BLaER1 (cell line): ENCODE data around the gene ATP5ME.

Source experiments
- H3K27ac ChIP-seq: shearing (Covaris generic); formaldehyde crosslinking; 2 replicates; pipeline ENCODE4 v1.8.1; 2022
- H3K27me3 ChIP-seq: shearing (Covaris generic); formaldehyde crosslinking; 2 replicates; pipeline ENCODE4 v1.8.1; 2022
- H3K36me3 ChIP-seq: shearing (Covaris generic); formaldehyde crosslinking; 2 replicates; pipeline ENCODE4 v1.8.1; 2022
- H3K4me1 ChIP-seq: shearing (Covaris generic); formaldehyde crosslinking; 2 replicates; pipeline ENCODE4 v1.8.1; 2022
- H3K4me2 ChIP-seq: shearing (Covaris generic); formaldehyde crosslinking; 2 replicates; pipeline ENCODE4 v1.8.1; 2022
- H3K4me3 ChIP-seq: shearing (Covaris generic); formaldehyde crosslinking; 2 replicates; pipeline ENCODE4 v1.8.1; 2022
- H3K9ac ChIP-seq: shearing (Covaris generic); formaldehyde crosslinking; 2 replicates; pipeline ENCODE4 v1.8.1; 2022
- H3K9me3 ChIP-seq: shearing (Covaris generic); formaldehyde crosslinking; 2 replicates; pipeline ENCODE4 v1.8.1; 2022
- H4K20me1 ChIP-seq: shearing (Covaris generic); formaldehyde crosslinking; 2 replicates; pipeline ENCODE4 v1.8.1; 2022
- Cebpa-rat ChIP-seq: shearing (Covaris generic); IDR thresholded peaks from 2 replicates; pipeline ENCODE4 v1.8.1; 2022

The ATP5ME gene

GRCh38 chr4:627347-628125 lies 46.5 kb downstream of the ATP5ME start:
- no peak overlapping the region for H3K9ac ChIP-seq
- TF ChIP-seq Cebpa-rat = no peak
- H3K9me3 ChIP-seq = peaks cover 24% of the 10 kb centered on the region
- peaks cover 51% of the 10 kb centered on the region for H3K4me1 ChIP-seq
- H3K4me2 ChIP-seq = peak overlapping the region; percentile 15; the same call in 1 of the 2 replicates
- no peaks in the 10 kb centered on the region for H3K27me3 ChIP-seq
- H3K27ac ChIP-seq = no peak overlapping the region
- H4K20me1 ChIP-seq = no peaks in the 10 kb centered on the region
- H3K4me3 ChIP-seq = no peak overlapping the region
- no peaks in the 10 kb centered on the region for H3K36me3 ChIP-seq

- TF ChIP-seq Cebpa-rat = no peak
- no peak overlapping the region for H3K9ac ChIP-seq
Observed at GRCh38 chr4:626201-627091, 47.6 kb downstream of the ATP5ME start.

GRCh38 chr4:625631-626161 lies 48.4 kb downstream of the ATP5ME start:
- TF ChIP-seq Cebpa-rat = no peak
- peaks cover 51% of the 10 kb centered on the region for H3K4me1 ChIP-seq
- H3K4me3 ChIP-seq = no peak overlapping the region
- no peaks in the 10 kb centered on the region for H3K27me3 ChIP-seq
- no peak overlapping the region for H3K9ac ChIP-seq
- H3K4me2 ChIP-seq = peak overlapping the region; percentile 65
- H4K20me1 ChIP-seq = no peaks in the 10 kb centered on the region
- H3K36me3 ChIP-seq = no peaks in the 10 kb centered on the region
- H3K9me3 ChIP-seq = 0 out of 2 replicates have a peak, but pooled peaks cover 6% of the 10 kb centered on the region
- no peak overlapping the region for H3K27ac ChIP-seq

More at GRCh38 chr4:626201-627091, 47.6 kb downstream of the ATP5ME start:
- Histone ChIP-seq H3K4me1 (peaks cover 51% of the 10 kb centered on the region), H3K4me2 (peak overlapping the region; percentile 15; the same call in 1 of the 2 replicates), H3K36me3 (no peaks in the 10 kb centered on the region), H3K4me3 (no peak overlapping the region), H3K27me3 (no peaks in the 10 kb centered on the region), H3K9me3 (peaks cover 13% of the 10 kb centered on the region), H3K27ac (peak overlapping the region; percentile 35; the same call in 1 of the 2 replicates), H4K20me1 (no peaks in the 10 kb centered on the region)

GRCh38 chr4:624705-625590 lies 49.1 kb downstream of the ATP5ME start, which contains the start of gene PDE6B:
TSS of gene PDE6B (plus strand) at chr4:625573. CDS start at chr4:625627, 54 bp downstream.
- no peaks in the 10 kb centered on the region for H4K20me1 ChIP-seq
- no peak within 1 kb of the TSS for H3K4me3 ChIP-seq
- H3K9me3 ChIP-seq = no peaks in the 10 kb centered on the region
- peaks cover 51% of the 10 kb centered on the region for H3K4me1 ChIP-seq
- no peak within 1 kb of the TSS for H3K9ac ChIP-seq
- H3K27ac ChIP-seq = peak within 1 kb of the TSS; percentile 35; the same call in 1 of the 2 replicates
- no peaks in the 10 kb centered on the region for H3K27me3 ChIP-seq
- no peaks in the 10 kb centered on the region for H3K36me3 ChIP-seq
- TF ChIP-seq Cebpa-rat = no peak
- H3K4me2 ChIP-seq = peak within 1 kb of the TSS; percentile 65

DNA sequence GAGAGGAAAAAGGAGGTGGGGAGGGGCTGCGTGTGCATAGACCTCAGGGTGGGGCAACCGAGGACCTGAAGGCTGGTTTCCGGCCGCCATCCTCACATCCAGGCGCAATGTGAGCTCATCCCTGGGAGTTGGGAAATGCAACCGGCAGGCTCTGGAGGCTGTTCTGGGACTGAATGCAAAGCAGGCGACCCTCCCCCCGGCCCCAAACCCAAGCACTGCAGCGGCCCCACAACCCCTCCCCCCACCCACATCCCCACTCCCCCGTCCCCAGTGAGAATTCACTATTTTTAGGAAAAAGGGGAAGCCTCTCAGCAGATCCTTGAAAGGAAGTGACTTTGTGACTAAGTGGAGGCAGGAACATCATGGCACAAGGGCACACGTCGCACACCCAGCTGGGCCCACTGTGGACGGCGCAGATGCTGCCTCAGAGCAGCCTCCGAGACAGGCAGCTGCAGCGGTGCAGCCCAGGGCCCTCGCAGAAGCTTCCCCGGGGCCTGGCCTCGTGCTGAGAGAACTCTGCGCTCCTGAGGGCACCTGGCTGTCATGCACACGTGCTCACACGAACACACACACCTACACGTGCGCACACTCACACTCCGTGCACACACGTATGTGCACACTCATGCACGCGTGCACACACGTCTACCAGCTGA lies 50.0 kb downstream of the ATP5ME start:
- peaks cover 49% of the 10 kb centered on the region for H3K4me1 ChIP-seq
- no peak overlapping the region for H3K27ac ChIP-seq
- peak overlapping the region; percentile 65 for H3K4me2 ChIP-seq
- TF ChIP-seq Cebpa-rat = no peak
- H3K36me3 ChIP-seq = no peaks in the 10 kb centered on the region
- no peaks in the 10 kb centered on the region for H4K20me1 ChIP-seq
- no peak overlapping the region for H3K9ac ChIP-seq
- H3K27me3 ChIP-seq = no peaks in the 10 kb centered on the region
- peaks cover 2% of the 10 kb centered on the region for H3K9me3 ChIP-seq
- H3K4me3 ChIP-seq = no peak overlapping the region

GRCh38 chr4:622996-623913 lies 50.8 kb downstream of the ATP5ME start:
- H4K20me1 ChIP-seq = no peaks in the 10 kb centered on the region
- no peak overlapping the region for H3K9ac ChIP-seq
- H3K27me3 ChIP-seq = no peaks in the 10 kb centered on the region
- no peak overlapping the region for H3K27ac ChIP-seq
- TF ChIP-seq Cebpa-rat = no peak
- H3K9me3 ChIP-seq = peaks cover 10% of the 10 kb centered on the region
- H3K36me3 ChIP-seq = no peaks in the 10 kb centered on the region
- H3K4me3 ChIP-seq = no peak overlapping the region
- peaks cover 41% of the 10 kb centered on the region for H3K4me1 ChIP-seq
- peak overlapping the region; percentile 40 for H3K4me2 ChIP-seq
